Osteocyte (in vitro differentiated cells): ENCODE measurements around the gene MYH7B. TPM values are rescaled to one million over a fixed set of nuclear protein-coding genes. Genes with fewer than 3 reads are reported as not detected.

Source experiments
- DNase-seq: peaks from one replicate; pipeline ENCODE4 v3.0.0; 2021; ENCODE audit warnings: mixed read lengths; ENCODE audit not compliant: unreplicated experiment; ENCODE audit errors: extremely low spot score
- H3K27ac Mint-ChIP-seq: one replicate; pipeline ENCODE4 v1.8.0; 2021; ENCODE audit warnings: mild to moderate bottlenecking, mixed read lengths; ENCODE audit not compliant: unreplicated experiment
- H3K27me3 Mint-ChIP-seq: one replicate; pipeline ENCODE4 v1.8.0; 2021; ENCODE audit warnings: mixed read lengths; ENCODE audit not compliant: unreplicated experiment
- H3K36me3 Mint-ChIP-seq: one replicate; pipeline ENCODE4 v1.8.0; 2021; ENCODE audit warnings: mixed read lengths; ENCODE audit not compliant: unreplicated experiment
- H3K4me1 Mint-ChIP-seq: one replicate; pipeline ENCODE4 v1.8.0; 2021; ENCODE audit warnings: mixed read lengths; ENCODE audit not compliant: unreplicated experiment
- H3K4me3 Mint-ChIP-seq: one replicate; pipeline ENCODE4 v1.8.0; 2021; ENCODE audit warnings: mild to moderate bottlenecking, moderate library complexity, mixed read lengths; ENCODE audit not compliant: unreplicated experiment
- H3K9me3 Mint-ChIP-seq: one replicate; pipeline ENCODE4 v1.8.0; 2021; ENCODE audit warnings: mixed read lengths; ENCODE audit not compliant: unreplicated experiment
- CTCF ChIP-seq: fragments of 200-600 bp; sonication (generic); IDR thresholded peaks from 2 replicates; pipeline ENCODE4 v1.5.0; 2021; ENCODE audit warnings: antibody characterized with exemption, mild to moderate bottlenecking, moderate library complexity
- total RNA-seq: library from RNA; stranded (reverse); gene quantifications from 2 replicates; pipeline ENCODE4 v1.2.1, GENCODE V29; 2021

Gene MYH7B
- total RNA-seq, 1 donor from 2014 or later: 0.86 TPM

- no peak for DNase-seq
- peaks cover 35% of the 10 kb centered on the region for H3K36me3 Mint-ChIP-seq
- no peak overlapping the region for H3K27ac Mint-ChIP-seq
- no peak overlapping the region for H3K4me3 Mint-ChIP-seq
- peaks cover 9% of the 10 kb centered on the region for H3K4me1 Mint-ChIP-seq
- no peak for TF ChIP-seq CTCF
- H3K9me3 Mint-ChIP-seq: no peaks in the 10 kb centered on the region
- no peaks in the 10 kb centered on the region for H3K27me3 Mint-ChIP-seq
These were observed 30.3 kb upstream of the MYH7B start for GRCh38 chr20:34925341-34925740.

GRCh38 chr20:34925981-34926380, 29.7 kb upstream of the MYH7B start:
- TF ChIP-seq CTCF: no peak
- Mint-ChIP-seq H3K36me3 (peaks cover 39% of the 10 kb centered on the region), H3K4me3 (no peak overlapping the region)

GRCh38 chr20:34926581-34926980, 29.1 kb upstream of the MYH7B start:
- no peak overlapping the region for H3K27ac Mint-ChIP-seq
- no peak overlapping the region for H3K4me3 Mint-ChIP-seq
- H3K27me3 Mint-ChIP-seq: no peaks in the 10 kb centered on the region
- H3K9me3 Mint-ChIP-seq: no peaks in the 10 kb centered on the region
- H3K36me3 Mint-ChIP-seq: peaks cover 39% of the 10 kb centered on the region
- no peak for DNase-seq
- no peak for TF ChIP-seq CTCF
- peaks cover 9% of the 10 kb centered on the region for H3K4me1 Mint-ChIP-seq

More at GRCh38 chr20:34925981-34926380, 29.7 kb upstream of the MYH7B start:
- no peak overlapping the region for H3K27ac Mint-ChIP-seq
- H3K9me3 Mint-ChIP-seq: no peaks in the 10 kb centered on the region
- peaks cover 9% of the 10 kb centered on the region for H3K4me1 Mint-ChIP-seq
- DNase-seq: no peak
- H3K27me3 Mint-ChIP-seq: no peaks in the 10 kb centered on the region

- H3K9me3 Mint-ChIP-seq: no peaks in the 10 kb centered on the region
- H3K27me3 Mint-ChIP-seq: no peaks in the 10 kb centered on the region
- peak overlapping the region; percentile 23 for H3K27ac Mint-ChIP-seq
- peaks cover 39% of the 10 kb centered on the region for H3K36me3 Mint-ChIP-seq
- TF ChIP-seq CTCF: no peak
- H3K4me3 Mint-ChIP-seq: no peak overlapping the region
- DNase-seq: no peak
- peaks cover 9% of the 10 kb centered on the region for H3K4me1 Mint-ChIP-seq
These were observed 27.9 kb upstream of the MYH7B start for GRCh38 chr20:34927736-34928135.

- H3K27ac Mint-ChIP-seq: no peak overlapping the region
- no peak for DNase-seq
- H3K9me3 Mint-ChIP-seq: no peaks in the 10 kb centered on the region
- H3K4me1 Mint-ChIP-seq: peaks cover 9% of the 10 kb centered on the region
- peaks cover 44% of the 10 kb centered on the region for H3K36me3 Mint-ChIP-seq
- H3K4me3 Mint-ChIP-seq: no peak overlapping the region
- H3K27me3 Mint-ChIP-seq: no peaks in the 10 kb centered on the region
- TF ChIP-seq CTCF: no peak
These were observed 27.3 kb upstream of the MYH7B start for GRCh38 chr20:34928411-34928810.
